ENCODE results near the gene CXADR. TPM values are rescaled to one million over a fixed set of nuclear protein-coding genes. Genes with fewer than 3 reads are reported as not detected.
A peak's percentile ranks its signal among the peaks of the same experiment; 100 is the strongest.

Gene CXADR
- total RNA-seq, 1 donor from 2014 or later = 54.9 TPM

DNA sequence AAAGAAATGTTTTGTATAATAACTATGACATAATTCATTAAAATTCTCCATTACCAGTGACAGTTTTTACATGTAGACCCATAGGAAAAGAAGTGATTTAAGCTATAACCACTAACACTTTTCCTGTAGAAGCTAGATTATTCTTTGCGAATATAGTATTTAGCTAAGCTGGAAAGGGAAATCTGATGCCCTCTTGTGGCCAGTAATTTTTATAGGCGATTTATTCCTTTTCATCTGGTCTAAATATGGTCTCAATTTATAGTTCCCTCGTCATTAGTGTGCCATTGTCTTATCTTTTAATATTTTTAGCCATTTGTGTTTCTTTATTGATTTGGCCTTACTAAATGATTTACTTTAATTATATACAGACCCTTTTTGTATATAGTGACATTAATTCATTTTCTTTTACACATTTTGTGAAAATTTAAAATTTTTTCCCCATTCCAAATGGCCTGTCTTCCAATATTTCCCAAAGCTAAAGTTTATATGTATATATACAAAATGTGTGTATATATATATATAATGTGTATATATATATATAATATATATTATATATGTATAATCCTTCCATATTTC is 73.1 kb downstream of the CXADR start:
- H3K36me3 Mint-ChIP-seq (ENCODE audit: unreplicated experiment) = no peaks in the 10 kb centered on the region
- no peak overlapping the region for H3K4me3 Mint-ChIP-seq (ENCODE audit: unreplicated experiment)
- H3K27ac Mint-ChIP-seq (ENCODE audit: unreplicated experiment) = no peak overlapping the region
- no peak for DNase-seq
- no peaks in the 10 kb centered on the region for H3K27me3 Mint-ChIP-seq (ENCODE audit: unreplicated experiment)
- TF ChIP-seq, protein P1, sequence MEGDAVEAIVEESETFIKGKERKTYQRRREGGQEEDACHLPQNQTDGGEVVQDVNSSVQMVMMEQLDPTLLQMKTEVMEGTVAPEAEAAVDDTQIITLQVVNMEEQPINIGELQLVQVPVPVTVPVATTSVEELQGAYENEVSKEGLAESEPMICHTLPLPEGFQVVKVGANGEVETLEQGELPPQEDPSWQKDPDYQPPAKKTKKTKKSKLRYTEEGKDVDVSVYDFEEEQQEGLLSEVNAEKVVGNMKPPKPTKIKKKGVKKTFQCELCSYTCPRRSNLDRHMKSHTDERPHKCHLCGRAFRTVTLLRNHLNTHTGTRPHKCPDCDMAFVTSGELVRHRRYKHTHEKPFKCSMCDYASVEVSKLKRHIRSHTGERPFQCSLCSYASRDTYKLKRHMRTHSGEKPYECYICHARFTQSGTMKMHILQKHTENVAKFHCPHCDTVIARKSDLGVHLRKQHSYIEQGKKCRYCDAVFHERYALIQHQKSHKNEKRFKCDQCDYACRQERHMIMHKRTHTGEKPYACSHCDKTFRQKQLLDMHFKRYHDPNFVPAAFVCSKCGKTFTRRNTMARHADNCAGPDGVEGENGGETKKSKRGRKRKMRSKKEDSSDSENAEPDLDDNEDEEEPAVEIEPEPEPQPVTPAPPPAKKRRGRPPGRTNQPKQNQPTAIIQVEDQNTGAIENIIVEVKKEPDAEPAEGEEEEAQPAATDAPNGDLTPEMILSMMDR (IDR thresholded peaks at IDR 0.05; ENCODE audit: partially characterized antibody, unreplicated experiment) = peak; percentile 70
- H3K4me1 Mint-ChIP-seq (ENCODE audit: low read depth, unreplicated experiment) = no peaks in the 10 kb centered on the region
- H3K9me3 Mint-ChIP-seq (ENCODE audit: unreplicated experiment) = no peaks in the 10 kb centered on the region

DNA sequence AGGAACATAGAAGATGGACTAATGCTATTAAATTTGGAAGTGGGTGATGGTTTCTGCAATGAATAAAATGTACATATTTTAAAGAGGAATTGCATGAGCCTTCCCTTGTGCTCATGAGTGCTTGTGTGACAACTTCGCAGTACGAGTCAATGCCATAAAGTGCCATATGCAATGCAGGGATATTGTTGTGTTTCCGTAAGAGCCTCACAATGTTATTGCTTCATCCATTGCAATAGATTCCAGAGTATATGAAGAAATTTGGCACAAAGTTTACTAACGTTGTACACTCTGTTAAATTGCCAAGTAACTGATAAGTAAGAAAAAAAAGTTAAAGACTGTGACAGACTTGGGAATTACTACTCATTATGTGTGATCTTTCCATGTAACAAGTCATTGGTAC is 77.6 kb downstream of the CXADR start:
- TF ChIP-seq, protein P1 (IDR thresholded peaks at IDR 0.05; ENCODE audit: partially characterized antibody, unreplicated experiment) = no peak
- no peaks in the 10 kb centered on the region for H3K27me3 Mint-ChIP-seq (ENCODE audit: unreplicated experiment)

DNA sequence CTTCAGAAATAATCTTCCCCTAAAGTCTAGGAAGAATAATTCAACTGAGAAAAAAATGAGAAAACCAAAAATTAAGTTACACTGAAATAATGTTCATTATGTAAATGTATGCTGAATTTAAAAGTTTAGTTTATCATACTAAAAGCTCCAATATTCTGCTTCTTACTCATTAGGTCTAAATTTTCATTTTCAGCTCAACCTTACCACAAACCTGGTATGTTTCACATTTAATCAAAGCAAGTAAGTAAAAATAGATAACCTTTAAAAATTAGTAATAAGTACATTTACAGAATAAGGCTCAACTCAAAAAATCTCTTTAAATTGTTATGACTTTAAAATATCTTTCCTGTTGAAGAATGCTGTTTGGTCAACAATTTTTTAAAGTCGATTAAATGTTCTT is 84.8 kb downstream of the CXADR start:
- H3K27me3 Mint-ChIP-seq (ENCODE audit: unreplicated experiment) = no peaks in the 10 kb centered on the region

More for the DNA sequence above, 77.6 kb downstream of the CXADR start:
- no peaks in the 10 kb centered on the region for H3K4me1 Mint-ChIP-seq (ENCODE audit: low read depth, unreplicated experiment)
- H3K9me3 Mint-ChIP-seq (ENCODE audit: unreplicated experiment) = no peaks in the 10 kb centered on the region
- H3K27ac Mint-ChIP-seq (ENCODE audit: unreplicated experiment) = no peak overlapping the region
- no peak for DNase-seq
- H3K36me3 Mint-ChIP-seq (ENCODE audit: unreplicated experiment) = no peaks in the 10 kb centered on the region
- no peak overlapping the region for H3K4me3 Mint-ChIP-seq (ENCODE audit: unreplicated experiment)

DNA sequence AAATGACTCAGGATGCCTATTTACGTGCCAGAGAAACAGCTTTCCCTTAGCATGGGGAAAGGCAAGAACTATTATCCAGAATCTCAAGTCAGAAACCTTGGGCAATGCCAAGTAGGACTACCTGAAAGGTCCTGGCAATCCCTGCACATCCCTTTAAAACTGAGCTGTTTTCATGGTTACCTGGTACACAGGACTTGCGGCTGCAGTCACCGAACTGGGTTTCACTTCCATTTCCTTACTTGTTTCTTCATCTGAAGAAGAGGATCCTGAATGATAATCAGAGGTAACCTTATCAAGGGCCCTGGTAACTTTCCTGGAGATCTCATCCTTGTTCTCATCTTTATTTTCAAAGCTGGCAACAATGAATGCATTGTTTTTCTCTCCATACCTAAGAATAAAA is 85.6 kb downstream of the CXADR start:
- no peak overlapping the region for H3K27ac Mint-ChIP-seq (ENCODE audit: unreplicated experiment)
- TF ChIP-seq, protein P1 (IDR thresholded peaks at IDR 0.05; ENCODE audit: partially characterized antibody, unreplicated experiment) = no peak
- no peaks in the 10 kb centered on the region for H3K9me3 Mint-ChIP-seq (ENCODE audit: unreplicated experiment)
- no peaks in the 10 kb centered on the region for H3K4me1 Mint-ChIP-seq (ENCODE audit: low read depth, unreplicated experiment)
- no peak for DNase-seq
- no peak overlapping the region for H3K4me3 Mint-ChIP-seq (ENCODE audit: unreplicated experiment)
- H3K27me3 Mint-ChIP-seq (ENCODE audit: unreplicated experiment) = no peaks in the 10 kb centered on the region
- no peaks in the 10 kb centered on the region for H3K36me3 Mint-ChIP-seq (ENCODE audit: unreplicated experiment)

More for the DNA sequence above, 84.8 kb downstream of the CXADR start:
- DNase-seq = no peak
- Mint-ChIP-seq H3K27ac (ENCODE audit: unreplicated experiment) (no peak overlapping the region), H3K4me3 (ENCODE audit: unreplicated experiment) (no peak overlapping the region), H3K9me3 (ENCODE audit: unreplicated experiment) (no peaks in the 10 kb centered on the region), H3K36me3 (ENCODE audit: unreplicated experiment) (no peaks in the 10 kb centered on the region), H3K4me1 (ENCODE audit: low read depth, unreplicated experiment) (no peaks in the 10 kb centered on the region)
- TF ChIP-seq, protein P1 (IDR thresholded peaks at IDR 0.05; ENCODE audit: partially characterized antibody, unreplicated experiment) = no peak

DNA sequence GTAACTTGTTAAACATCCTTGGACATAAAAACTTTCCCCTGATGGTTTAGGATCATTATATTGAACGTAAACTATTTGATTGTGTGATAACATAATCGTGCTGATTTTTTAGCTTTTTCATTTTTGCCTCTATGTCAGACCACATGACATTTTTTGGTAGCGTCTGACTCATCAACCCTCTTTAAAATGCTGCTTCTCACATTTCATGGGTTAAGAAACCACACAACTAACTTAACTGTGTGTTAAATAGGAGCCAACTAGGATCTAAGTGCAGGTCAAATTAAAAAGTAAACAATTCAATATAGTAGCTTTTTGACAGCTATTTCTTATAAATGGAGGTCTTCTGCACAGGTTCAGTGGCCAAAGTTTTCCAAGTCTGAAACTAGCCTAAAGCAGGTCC is 90.0 kb downstream of the CXADR start:
- Mint-ChIP-seq H3K27ac (ENCODE audit: unreplicated experiment) (no peak overlapping the region), H3K9me3 (ENCODE audit: unreplicated experiment) (no peaks in the 10 kb centered on the region), H3K4me3 (ENCODE audit: unreplicated experiment) (no peak overlapping the region), H3K36me3 (ENCODE audit: unreplicated experiment) (no peaks in the 10 kb centered on the region), H3K27me3 (ENCODE audit: unreplicated experiment) (no peaks in the 10 kb centered on the region), H3K4me1 (ENCODE audit: low read depth, unreplicated experiment) (no peaks in the 10 kb centered on the region)
- TF ChIP-seq, protein P1 (IDR thresholded peaks at IDR 0.05; ENCODE audit: partially characterized antibody, unreplicated experiment) = no peak
- DNase-seq = no peak

All from glutamatergic neuron (in vitro differentiated cells).